Measurements from ENCODE around the gene PRDM16. TPM values are rescaled to one million over a fixed set of nuclear protein-coding genes. Genes with fewer than 3 reads are reported as not detected.

The PRDM16 gene
- total RNA-seq, 1 experiment from 2014 or later, result 22.3 TPM

GRCh38 chr1:3331564-3331963 is 262.6 kb downstream of the PRDM16 start:
- Histone ChIP-seq H3K9me3 (ENCODE audit: control insufficient read depth, insufficient read depth, low read depth, low read length) (no peaks in the 10 kb centered on the region), H3K27me3 (ENCODE audit: control insufficient read depth, insufficient read depth, low read length) (no peaks in the 10 kb centered on the region)
- POLR2A ChIA-PET, result no interaction called here

GRCh38 chr1:3332043-3332442 is 263.0 kb downstream of the PRDM16 start:
- no peaks in the 10 kb centered on the region for H3K27me3 ChIP-seq (ENCODE audit: control insufficient read depth, insufficient read depth, low read length)
- intact Hi-C loops (cut with micrococcal nuclease; ENCODE audit: unreplicated experiment) (no loop called here), in situ Hi-C loops (cut with HindIII; ENCODE audit: low pct_unique_long_range_greater_than_20kb, low sequenced_read_pairs) (no loop called here)
- no peak for DNase-seq (ENCODE audit: low read depth, low spot score)
- peaks cover 19% of the 10 kb centered on the region for H3K4me1 ChIP-seq (ENCODE audit: control insufficient read depth, insufficient read depth, low read length)
- no peak overlapping the region for H3K27ac ChIP-seq (ENCODE audit: low read length)
- no peak overlapping the region for H3K4me3 ChIP-seq (ENCODE audit: low read depth in 2 of 2, low read length in 2 of 2)
- H3K9me3 ChIP-seq (ENCODE audit: control insufficient read depth, insufficient read depth, low read depth, low read length), result no peaks in the 10 kb centered on the region
- H3K36me3 ChIP-seq (ENCODE audit: control insufficient read depth, insufficient read depth, low read length), result no peaks in the 10 kb centered on the region
- ATAC-seq, result no peak
- CTCF ChIA-PET, result no interaction called here
- no TSS peak for BruUV-seq (replicated peaks)
- no peak for TF ChIP-seq CTCF (IDR thresholded peaks at IDR 0.05)
- no peak for TF ChIP-seq SIN3A (IDR thresholded peaks at IDR 0.05; ENCODE audit: borderline replicate concordance, insufficient read depth, low read depth, low read length)
- TF ChIP-seq TCF7L2 (IDR thresholded peaks at IDR 0.05; ENCODE audit: low read depth, low read length), result no peak
- no peak for TF ChIP-seq REST (IDR thresholded peaks at IDR 0.05; ENCODE audit: insufficient read depth in 1 of 2, low read depth in 2 of 2, low read length in 1 of 2)
- TF ChIP-seq POLR2AphosphoS5 (IDR thresholded peaks at IDR 0.05; ENCODE audit: low read depth, low read length), result no peak
- POLR2A ChIA-PET, result no interaction called here

More at GRCh38 chr1:3331564-3331963, 262.6 kb downstream of the PRDM16 start:
- Histone ChIP-seq H3K27ac (ENCODE audit: low read length) (no peak overlapping the region), H3K4me3 (ENCODE audit: low read depth in 2 of 2, low read length in 2 of 2) (no peak overlapping the region), H3K36me3 (ENCODE audit: control insufficient read depth, insufficient read depth, low read length) (no peaks in the 10 kb centered on the region), H3K4me1 (ENCODE audit: control insufficient read depth, insufficient read depth, low read length) (peaks cover 19% of the 10 kb centered on the region)
- CTCF ChIA-PET, result no interaction called here
- BruUV-seq (replicated peaks), result no TSS peak
- ATAC-seq (no peak), DNase-seq (ENCODE audit: low read depth, low spot score) (no peak)
- no peak for TF ChIP-seq SIN3A (IDR thresholded peaks at IDR 0.05; ENCODE audit: borderline replicate concordance, insufficient read depth, low read depth, low read length)
- no peak for TF ChIP-seq REST (IDR thresholded peaks at IDR 0.05; ENCODE audit: insufficient read depth in 1 of 2, low read depth in 2 of 2, low read length in 1 of 2)
- no peak for TF ChIP-seq TCF7L2 (IDR thresholded peaks at IDR 0.05; ENCODE audit: low read depth, low read length)
- TF ChIP-seq POLR2AphosphoS5 (IDR thresholded peaks at IDR 0.05; ENCODE audit: low read depth, low read length), result no peak
- TF ChIP-seq CTCF (IDR thresholded peaks at IDR 0.05), result no peak
- intact Hi-C loops (cut with micrococcal nuclease; ENCODE audit: unreplicated experiment), result no loop called here
- in situ Hi-C loops (cut with HindIII; ENCODE audit: low pct_unique_long_range_greater_than_20kb, low sequenced_read_pairs), result no loop called here
